GF-D8 (cell line): Measurements from ENCODE around the gene GRIK4.

ENCODE experiments used
- DNase-seq: peaks from one replicate; lab custom pipeline; 2025; lab: John Stamatoyannopoulos, UW

Gene GRIK4

DNA sequence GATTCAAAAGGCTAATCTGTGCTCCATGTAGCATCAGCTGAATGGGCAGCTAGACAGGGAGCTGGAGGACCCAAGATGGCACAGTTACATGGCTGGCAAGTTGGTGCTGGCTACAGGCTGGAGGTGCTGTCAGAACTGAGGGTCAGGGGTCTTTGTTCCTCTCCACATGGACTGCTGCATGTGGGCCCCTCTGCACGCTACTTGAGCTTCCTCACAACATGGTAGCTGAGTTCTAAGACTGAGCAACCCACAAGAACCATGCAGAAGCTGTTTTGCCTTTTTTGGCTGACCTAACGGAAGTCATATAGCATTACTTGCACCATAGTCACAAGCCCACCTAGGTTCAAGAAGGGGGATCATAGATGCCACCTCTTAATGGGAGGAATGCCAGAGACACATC, 196.1 kb downstream of the GRIK4 start:
- no peak for DNase-seq

DNA sequence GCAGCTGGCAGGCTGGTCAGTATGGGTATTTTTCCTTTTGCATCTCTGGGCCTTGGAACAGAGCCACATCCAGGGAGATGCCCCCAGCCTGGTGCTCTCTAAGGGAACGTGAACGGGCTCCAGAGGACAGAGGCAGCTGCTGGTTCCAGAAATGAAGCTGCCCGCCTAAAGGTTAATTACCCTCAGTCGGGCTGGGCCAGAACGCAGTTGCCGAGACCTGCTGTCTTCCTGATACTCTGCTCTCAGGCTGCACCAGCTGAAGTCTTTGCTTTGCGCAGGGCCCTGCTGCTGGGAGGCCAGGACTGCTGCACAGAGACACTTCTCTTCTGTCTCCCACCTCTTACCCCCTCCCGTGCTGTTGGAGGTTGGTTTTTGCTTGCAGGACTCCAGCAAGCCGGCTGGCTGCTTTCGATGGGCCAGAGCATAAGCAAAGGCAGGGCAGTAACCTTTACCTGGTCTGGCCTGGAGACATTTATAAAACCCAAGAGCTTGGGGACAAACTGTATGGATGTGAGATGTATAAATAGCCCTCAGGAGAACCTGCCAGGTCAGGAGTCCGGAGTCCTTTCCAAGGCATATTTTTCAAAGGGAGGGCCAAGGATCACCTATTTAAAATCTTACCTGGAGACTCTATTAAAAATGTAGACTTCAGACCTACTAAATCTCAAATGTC, 197.1 kb downstream of the GRIK4 start:
- DNase-seq = no peak

DNA sequence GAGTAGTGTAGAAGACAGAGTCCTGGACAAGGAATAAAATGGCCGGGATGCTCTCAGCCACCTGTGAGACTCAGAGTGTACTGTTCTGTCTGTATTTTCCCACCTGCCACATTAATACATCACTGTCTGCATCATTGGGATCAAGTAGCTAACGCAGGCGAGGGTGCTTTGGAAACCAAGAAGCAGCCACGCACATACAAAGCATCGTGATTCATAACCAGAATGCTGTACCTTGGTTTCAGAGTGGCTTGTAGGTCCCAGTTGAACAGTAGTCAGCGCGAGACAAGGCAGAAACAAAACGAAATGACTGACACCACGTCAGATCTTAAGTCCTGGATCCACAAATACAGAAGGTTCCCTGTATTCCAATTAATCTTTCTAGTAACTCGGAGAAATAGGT, 198.3 kb downstream of the GRIK4 start:
- DNase-seq = no peak

DNA sequence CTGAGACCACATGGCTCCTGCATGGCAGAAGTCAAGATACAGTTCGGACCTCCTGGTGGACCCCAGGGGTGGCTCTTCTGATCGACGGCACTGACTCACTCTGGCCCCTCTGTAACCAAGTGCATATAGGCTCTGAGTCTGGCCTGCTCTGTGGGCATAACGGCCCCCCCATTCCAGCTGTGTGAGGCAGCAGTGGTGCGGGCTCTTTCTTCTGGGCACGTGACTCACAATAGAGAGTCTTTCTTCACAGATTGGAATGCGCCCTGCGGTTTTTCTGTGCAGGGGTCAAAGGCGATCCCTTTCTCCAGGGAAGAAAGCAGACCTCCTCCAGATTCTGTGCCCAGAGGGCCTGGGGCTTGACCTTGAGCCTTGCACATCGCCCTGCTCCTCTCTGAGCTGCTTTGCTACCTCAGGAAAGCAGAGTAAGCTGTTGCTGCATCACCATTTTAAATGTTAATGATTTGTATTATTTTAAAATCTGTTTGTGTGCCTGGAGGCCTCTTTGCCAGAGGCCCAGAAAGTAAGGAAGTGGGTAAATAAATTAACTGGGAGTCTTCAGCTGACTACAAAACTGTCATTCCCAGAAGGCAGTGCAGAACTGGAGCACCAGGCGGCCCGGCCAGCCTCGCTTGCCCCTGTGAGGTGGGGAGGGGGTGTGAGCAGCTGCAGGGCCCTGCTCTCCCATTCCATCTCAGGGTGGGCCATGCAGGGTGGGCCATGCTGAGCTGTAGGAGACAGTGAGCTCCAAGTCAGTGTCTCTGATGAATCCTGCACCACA, 199.0 kb downstream of the GRIK4 start:
- no peak for DNase-seq

DNA sequence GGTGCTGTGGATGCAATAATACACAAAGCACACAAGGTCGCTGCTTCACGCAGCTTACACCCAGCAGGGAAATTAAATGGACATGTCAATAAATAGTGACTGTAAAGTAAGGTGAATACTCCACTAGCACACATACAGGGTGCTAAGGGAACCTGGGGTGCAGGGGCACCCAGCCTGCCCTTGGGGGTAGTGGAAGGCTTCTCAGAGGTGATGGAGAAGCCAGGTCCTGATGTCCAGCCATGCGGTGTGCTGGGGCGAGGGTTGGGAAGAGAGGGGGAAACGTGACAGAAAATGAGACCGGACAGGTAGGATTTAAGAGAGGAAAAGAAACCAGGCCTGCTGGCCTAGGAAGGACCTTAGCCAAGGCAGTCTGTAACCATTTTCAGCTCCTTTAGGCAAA, 200.5 kb downstream of the GRIK4 start:
- DNase-seq = no peak

DNA sequence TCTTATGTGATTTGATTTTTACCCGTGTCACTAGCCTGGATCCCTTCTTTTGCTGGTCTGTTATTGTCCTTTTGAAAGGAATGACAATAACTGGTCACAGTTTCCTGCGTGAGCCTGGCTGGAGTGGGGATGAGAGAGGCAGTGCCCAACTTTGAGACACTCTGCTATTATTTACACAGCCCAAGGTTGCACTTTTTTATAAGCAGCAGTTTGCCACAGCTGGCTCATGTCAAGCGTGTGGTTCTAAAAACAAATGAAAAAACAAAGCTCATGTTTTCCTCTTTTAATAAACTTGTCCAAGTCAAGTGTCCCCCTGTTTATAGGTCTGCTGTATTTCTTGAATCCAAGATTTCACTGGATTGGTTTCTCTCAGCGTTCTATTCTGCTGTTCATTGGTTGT, 201.3 kb downstream of the GRIK4 start:
- no peak for DNase-seq

DNA sequence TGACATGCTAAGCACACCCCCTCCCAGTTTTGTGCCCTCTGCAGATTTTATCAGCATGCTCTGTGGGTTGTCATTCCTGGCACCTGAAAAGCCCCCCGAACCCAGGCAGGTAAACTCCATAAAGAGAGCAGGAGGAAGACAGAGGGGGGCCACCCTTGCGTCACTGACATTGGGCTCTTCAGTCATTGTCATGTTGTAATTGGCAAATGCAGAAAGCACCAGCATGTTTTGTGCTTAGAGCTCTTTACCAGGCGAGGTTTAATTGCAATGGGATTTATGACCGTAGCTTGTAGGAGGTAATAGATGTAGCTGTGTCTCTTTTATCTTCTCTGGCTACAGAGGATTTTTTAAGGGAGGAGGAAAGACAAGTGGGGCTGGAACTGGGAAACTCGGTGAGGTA, 201.7 kb downstream of the GRIK4 start:
- DNase-seq = no peak

DNA sequence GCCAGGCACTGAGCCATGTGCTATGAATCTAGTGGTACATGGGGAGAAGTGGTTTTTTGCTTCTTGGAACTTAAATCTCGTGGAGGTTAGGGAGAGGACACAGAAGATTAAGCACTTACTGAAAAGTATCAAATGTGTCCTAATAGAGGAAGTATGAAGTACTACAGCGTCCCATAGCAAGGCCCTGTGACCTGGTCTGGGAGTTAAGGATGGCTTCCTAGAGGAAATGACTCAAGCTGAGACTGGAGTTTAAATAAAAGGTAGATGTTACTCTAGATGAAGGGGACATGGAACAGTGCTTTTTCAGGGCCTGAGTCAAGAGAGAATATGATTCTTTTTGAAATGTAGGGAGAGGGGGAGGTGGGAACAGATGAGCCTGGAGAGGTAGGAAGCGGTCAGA, 202.9 kb downstream of the GRIK4 start:
- no peak for DNase-seq

DNA sequence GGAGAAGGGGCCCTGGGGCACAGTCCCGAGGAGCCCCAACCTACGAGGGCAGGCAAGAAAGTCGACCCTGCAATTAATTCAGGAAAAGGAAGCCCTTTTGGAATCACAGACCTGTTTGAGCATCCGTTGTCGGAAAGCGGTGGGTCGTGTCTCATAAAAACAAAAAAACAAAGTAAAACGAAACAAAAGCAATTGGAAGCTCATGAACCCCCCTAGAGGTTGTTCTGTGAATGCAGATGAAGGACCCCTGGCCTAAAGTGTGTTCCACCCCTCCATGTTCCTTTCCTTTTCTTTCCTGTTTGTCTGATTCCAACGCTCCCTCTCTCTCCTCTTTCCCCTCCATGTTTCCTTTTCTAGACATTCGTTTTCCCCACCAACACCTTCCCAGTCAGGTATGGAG, 203.7 kb downstream of the GRIK4 start:
- no peak for DNase-seq

DNA sequence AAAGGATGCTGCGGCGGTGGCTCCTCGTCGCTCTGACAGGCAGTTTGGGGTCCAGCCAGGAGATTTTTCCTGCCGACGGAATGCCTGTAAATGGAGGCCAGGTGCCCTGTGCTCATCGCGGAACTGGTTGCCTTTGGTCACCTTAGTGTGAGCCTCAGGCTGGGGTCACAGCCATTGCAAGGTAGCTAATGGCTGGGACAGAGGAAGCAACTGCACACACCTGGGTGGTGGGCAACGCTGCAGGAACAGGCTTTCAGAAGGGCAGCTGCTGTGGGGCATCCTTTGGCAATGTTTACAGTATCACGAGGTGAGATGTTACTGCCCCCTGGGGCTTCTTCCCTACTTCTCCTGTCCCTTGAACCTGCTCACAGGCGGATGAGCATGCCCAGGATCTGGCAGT, 205.5 kb downstream of the GRIK4 start:
- no peak for DNase-seq

DNA sequence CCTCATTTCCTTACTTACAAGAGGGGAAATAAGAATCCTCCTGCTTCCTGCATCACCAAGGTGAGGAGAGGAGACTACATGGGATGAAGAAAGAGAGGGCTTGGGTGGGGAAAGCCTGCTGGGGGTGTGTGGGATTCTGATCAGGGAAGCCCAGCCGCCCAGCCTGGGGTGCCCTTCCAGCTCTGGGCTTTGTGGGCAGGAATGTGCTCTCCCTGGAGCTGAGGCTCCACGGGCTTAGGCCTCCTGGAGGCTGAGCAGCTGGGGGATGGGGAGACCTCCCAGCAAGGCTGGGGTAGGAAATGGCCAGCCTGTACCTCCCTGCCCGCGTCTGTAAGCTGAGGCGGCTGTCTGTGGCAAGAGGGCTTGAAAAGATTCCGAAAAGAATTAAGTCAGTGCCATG, 206.1 kb downstream of the GRIK4 start:
- DNase-seq = no peak

DNA sequence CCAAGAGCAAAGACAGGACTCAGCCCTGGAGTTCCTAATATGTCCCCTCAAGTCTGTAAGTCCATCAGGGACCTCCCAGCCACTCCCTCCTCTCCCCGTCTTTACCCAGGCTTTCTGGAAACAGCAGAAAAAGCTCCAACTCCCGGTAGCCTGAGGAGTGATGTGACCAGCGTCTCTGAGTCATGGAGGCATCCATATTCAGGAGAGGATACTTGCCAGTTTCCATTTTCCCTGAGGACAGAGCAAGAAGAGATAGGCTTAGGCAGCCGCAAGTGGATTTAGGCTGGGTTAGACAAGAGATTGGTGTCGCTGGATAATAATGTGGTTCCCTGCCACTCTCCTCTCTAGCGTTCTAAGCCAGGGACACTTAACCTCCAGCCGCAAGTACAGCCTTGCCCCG, 206.6 kb downstream of the GRIK4 start:
- no peak for DNase-seq

DNA sequence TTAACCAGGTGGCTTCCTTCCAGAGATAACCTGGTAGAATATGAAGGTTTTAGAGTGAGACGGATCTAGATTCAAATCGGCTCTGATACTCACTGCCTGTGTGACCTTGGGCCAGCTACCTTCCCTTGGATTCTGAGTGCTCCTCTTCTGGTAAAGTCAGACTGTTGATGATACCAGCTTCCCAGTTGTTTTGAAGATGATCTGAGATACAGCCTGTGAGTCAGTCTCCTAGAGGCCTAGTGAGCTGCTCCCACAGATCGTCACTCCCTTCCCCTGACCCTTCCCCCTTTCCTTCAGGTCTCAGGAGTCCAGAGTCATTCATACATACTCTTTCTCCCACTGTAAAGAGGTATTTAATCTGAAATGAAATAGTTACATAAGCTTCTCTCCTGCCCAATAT, 207.8 kb downstream of the GRIK4 start:
- DNase-seq = no peak

DNA sequence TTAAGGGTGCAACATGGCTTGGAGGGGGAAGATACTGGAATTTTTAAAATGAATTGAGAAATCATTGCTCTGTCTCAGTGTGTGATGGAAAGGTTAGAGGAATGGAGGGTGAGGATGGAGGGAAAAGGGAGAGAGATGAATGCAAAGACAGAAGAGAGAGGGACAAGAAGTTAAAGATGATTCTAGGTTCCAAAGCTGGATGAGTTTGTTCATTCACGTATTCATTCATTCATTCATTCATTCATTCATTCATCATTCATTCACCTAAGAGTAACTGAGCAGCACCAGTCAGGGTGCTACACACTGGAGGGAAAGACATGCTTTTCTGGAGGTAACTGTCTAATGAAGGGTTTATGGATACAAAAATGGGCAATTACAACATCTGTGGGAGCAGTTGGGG, 209.2 kb downstream of the GRIK4 start:
- no peak for DNase-seq

DNA sequence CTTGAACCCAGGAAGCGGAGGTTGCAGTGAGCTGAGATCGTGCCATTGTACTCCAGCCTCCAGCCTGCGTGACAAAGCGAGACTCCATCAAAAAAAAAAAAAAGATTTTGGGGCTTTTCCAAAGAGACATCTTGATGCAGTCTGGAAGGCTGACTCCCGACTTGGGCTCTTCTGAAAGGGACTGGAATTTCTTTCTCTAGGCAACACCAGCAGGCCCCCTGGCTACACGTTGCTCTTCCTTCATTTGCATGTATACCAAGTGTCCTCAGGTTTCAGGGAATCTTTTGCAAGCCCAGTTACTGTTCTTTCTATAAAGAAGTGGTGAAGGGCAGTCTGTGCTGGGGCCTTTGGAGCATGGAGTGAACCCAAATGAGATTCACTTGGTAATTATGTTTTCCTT, 211.0 kb downstream of the GRIK4 start:
- DNase-seq = no peak

DNA sequence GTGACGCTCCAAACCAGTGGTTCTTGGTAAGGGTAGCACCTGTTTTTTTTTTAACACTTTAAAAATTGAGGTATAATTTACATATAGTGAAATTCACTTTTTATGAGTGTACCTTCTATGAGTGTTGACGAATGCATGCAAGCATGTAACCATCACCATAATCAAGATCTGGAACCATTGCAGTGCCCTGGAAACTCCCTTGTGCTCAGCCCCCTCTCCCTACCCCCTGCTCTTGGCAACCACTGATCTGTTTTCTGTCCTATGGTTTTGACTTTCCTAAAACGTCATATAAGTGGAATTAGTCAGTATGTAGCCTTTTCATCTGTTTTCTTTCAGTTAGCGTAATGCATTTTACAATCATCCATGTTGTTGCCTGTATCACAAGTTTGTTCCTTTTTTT, 212.2 kb downstream of the GRIK4 start:
- no peak for DNase-seq

DNA sequence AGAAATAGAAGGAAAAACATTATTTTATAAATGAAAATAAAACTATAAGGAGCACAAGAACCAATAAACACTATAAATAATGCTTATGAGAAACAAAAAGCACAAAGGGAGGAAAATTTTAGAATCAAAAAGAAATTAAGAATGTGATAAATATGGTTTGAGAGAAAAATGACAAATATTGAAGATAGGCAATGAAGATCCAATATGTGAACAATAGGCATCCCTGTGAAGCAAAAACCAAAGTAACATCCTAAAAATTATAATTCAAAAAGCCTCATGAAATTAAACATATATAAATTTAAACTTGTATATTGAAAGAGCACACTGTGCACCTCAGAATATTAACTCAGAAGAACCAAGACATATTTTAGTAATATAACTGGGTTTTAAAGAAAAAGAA, 216.2 kb downstream of the GRIK4 start:
- no peak for DNase-seq

DNA sequence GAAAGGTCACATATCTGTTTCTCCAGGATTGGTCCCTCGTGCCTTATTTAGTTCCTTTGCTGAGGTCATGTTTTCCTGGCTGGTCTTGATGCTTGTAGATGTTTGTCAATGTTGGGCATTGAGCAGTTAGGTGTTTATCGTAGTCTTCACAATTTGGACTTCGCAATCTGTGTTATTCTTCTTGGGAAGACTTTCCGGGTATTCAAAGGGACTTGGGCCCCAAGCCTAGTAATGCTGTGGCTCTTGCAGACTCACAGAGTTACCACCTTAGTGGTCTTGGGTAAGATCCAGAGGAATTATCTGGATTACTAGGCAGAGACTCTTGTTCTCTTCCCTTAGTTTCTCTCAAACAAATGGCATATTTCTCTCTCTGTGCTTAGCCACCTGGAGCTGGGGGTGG, 223.5 kb downstream of the GRIK4 start:
- no peak for DNase-seq

DNA sequence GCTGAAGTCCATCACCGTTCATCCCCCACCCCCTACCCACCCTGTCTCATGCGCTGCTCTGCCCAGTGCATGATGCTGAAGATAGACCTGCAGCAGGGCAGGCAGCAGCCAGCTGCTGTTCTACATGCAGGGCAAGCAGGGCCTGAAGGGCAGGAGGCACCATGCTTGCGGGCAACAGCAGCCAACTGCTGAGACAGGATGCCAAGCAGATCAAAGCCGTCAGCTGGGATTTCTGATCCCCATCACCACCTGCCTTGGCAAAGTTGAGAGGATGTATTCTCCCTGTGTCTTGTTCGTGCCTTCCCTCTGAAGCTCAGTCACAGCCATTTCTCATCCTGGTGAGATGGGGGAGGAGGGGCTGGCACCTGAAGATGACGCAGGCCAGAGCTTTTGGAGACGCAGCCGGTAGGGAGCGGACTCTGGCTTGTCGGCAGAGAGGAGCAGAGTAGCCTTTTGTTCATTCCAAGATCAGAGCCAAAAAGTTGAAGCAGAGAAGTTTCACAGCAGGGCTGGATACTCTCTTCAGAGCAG, 227.0 kb downstream of the GRIK4 start:
- no peak for DNase-seq

DNA sequence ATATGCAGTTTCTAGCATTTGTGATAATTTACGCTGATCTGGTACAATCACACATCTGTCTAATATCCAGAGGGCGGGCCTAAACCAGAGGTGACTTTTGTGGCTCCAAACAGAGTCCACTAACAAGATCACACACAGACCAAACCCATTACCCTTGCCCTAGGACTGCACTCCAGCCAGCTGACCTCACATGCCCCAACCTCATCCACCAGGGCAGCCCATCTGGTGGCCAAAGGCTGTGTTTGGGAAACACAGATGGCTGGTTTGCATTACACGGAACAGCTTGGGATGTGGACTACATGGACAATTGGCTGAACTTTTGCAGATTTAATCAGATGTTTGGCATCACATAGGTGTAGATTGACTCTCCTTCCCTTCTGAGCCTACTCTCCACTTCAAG, 228.2 kb downstream of the GRIK4 start:
- DNase-seq = no peak

DNA sequence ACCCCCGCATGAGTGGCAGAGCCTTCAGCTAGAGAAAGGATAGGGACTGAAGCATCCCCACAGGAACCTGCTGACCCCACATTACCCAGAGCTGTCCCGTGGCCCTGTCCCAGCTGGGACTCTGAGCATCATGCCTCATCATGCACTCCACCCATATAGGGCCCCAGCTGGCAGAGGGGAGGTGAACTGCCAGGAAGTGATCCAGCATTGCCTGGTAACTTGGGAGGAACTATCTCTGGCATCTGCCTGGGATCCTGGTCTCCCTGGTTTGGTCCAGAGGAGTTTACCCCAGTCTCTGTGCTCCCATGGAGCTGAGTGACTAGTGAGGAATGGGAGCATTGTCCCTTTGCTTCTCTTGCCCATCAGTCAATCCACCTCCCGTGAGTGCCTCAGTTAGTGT, 228.8 kb downstream of the GRIK4 start:
- no peak for DNase-seq

DNA sequence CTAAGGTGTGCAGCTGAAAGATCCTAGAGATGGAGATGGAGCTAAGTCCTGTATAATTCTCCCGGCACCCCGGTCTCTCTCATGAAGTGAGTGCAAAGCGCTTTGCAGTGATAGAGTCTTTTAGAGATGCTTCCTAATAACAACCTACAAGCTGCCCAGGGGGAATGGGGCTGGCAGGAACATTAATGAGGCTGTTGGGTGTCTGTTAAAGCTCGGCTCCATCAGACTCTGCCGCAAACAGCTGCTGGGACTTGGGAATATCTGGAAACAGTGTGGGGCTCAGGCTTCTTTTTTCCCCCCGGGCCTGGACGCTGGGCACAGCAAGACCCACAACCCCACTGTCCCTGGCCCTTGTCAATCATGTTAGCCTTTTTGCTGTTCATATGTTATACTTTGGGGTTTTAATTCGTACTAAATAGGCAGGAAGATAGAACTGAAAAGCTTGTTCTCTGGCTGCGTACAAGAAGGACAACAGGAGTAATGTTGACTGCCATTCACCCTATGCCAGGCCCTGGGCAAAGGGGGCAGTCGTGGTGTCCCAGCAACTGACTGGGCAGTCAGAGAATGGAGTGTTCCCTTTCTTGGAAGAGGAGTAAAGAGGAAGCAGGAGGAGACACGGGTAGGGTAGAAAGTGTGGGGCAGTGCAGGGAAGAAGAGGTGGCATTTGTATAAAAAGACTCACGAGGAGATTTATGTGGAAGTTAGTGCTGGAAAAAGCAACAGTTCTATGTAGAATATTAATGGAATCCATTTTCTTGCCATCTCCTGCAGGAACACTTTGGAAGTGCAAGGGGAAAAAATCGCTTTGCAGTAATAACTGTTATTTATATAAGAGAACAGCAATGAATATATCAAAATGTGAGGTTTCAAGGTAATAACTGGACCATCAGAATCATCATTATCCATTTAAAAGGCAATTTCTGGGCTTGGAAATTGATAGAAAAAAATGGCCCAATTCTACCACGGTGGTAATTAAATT, 232.8 kb downstream of the GRIK4 start:
- no peak for DNase-seq

DNA sequence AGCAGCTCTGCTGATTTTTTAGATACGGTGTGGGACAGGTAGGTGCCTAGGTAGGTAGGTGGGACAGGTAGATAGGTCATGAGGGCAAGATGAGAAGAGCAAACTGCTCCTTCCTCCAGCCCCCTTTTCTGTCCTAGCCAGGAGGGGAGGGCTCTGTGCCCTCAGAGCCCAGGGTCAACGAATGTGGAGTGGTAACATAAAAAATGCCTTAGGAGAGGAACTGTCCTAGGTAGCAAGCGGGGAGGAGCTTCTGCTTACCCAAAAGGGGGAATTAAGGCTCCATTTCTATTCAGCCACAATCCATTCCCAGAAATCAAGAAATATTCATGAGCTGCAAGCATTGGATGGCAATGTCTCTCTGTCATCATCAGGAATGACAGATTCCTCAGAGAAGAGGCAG, 234.8 kb downstream of the GRIK4 start:
- DNase-seq = no peak
